ENCODE data around the gene MEST. TPM values are rescaled to one million over a fixed set of nuclear protein-coding genes. Genes with fewer than 3 reads are reported as not detected.

MEST gene
- total and polyA plus RNA-seq, 2 donors (not counting 3 experiments of a cell fraction or from before 2014, with no cell fraction given) = 46.7 to 52.6 TPM

DNA sequence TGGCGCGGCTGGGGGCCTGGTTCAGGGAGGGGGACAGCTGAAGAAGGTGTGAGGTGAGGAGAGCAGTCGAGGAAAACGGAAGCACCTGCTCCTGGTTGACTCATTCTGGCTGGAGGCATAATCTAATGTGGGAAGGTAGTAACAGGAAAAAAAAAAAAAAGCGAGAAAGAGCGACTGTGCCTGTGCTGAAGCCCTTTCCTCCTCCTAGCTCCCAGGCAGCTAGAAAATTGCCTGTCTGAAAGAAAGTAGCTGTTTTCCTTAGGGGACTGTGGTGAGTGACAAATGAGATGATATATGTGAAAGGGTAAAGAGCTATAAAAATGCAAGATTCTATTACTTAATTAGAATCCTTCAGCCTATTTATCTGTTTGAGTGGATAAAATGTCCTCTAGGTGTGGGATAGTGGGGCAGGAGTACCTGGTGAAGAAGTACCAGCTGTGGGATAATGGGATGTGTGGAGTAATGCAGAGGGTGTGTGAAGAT is 4.9 kb upstream of the MEST start:
- no peaks in the 10 kb centered on the region for H3K9me3 ChIP-seq (replicated peaks; ENCODE audit: control insufficient read depth, insufficient read depth, low read length)
- H3K4me1 ChIP-seq (ENCODE audit: control insufficient read depth, extremely low read depth, insufficient read depth, low read length) = peaks cover 37% of the 10 kb centered on the region
- no peaks in the 10 kb centered on the region for H4K20me1 ChIP-seq (replicated peaks; ENCODE audit: control insufficient read depth, extremely low read depth, insufficient read depth, low read length)
- no peaks in the 10 kb centered on the region for H3K9me1 ChIP-seq (replicated peaks; ENCODE audit: control insufficient read depth, extremely low read depth, insufficient read depth, low read length)
- H3K27me3 ChIP-seq (ENCODE audit: control insufficient read depth in 2 of 2, insufficient read depth in 2 of 2, low read length in 2 of 2) = peaks cover 2 to 7% of the 10 kb centered on the region in 2 experiments
- no peak overlapping the region for H3K9ac ChIP-seq (replicated peaks; ENCODE audit: extremely low read depth, insufficient read depth, low read length)
- no peak overlapping the region for H3K27ac ChIP-seq (ENCODE audit: insufficient read depth, low read depth, low read length)
- no peaks in the 10 kb centered on the region for H3K36me3 ChIP-seq (ENCODE audit: control insufficient read depth in 2 of 2, extremely low read depth in 1 of 2, insufficient read depth in 2 of 2, low read length in 2 of 2)
- H3K4me3 ChIP-seq (replicated peaks in 1 of 3; ENCODE audit: insufficient read depth in 1 of 3, low read depth in 1 of 3, low read length in 3 of 3) = peak overlapping the region in 1 of 3 experiments; percentile 26
- CTCF ChIA-PET = interaction anchor here (0.6 to 2.3 kb wide), 9 partner anchors 10 to 391 kb away, joined by 3 to 10 read pairs (median 3); no protein-coding TSS in a partner anchor
- peak; percentile 51 for DNase-seq (ENCODE audit: low read depth, low spot score)
- peak overlapping the region; percentile 82 for H2AFZ ChIP-seq (ENCODE audit: low read depth, low read length)
- BruUV-seq (replicated peaks) = no TSS peak
- H3K4me2 ChIP-seq (ENCODE audit: insufficient read depth, low read length) = peak overlapping the region; percentile 45
- no peaks in the 10 kb centered on the region for H3K79me2 ChIP-seq (ENCODE audit: control insufficient read depth, insufficient read depth, low read length)
- intact Hi-C loops (cut with micrococcal nuclease) = loop anchor here (1.0 to 5.0 kb wide), 3 partner anchors 56 to 235 kb away; partner anchors contain the start of gene COPG2
- POLR2A ChIA-PET = interaction anchor here (0.7 kb wide), 1 partner anchor 94 kb away, joined by 5 read pairs; no protein-coding TSS in a partner anchor
- dilution Hi-C loops (cut with MboI; ENCODE audit: extremely low pct_ligation_motif_present, low sequenced_read_pairs) = no loop called here
- FAIRE-seq = peak; percentile 55
- TF ChIP-seq POLR2AphosphoS5 (IDR thresholded peaks at IDR 0.05; ENCODE audit: insufficient read depth, low read depth, low read length) = peak; percentile 33
- no peak for TF ChIP-seq GATA2 (IDR thresholded peaks at IDR 0.05; ENCODE audit: insufficient read depth, insufficient read length, low read depth, low read length)
- no peak for TF ChIP-seq POLR2A (IDR thresholded peaks at IDR 0.05; ENCODE audit: low read depth, low read length)
- TF ChIP-seq MYC (IDR thresholded peaks at IDR 0.05; ENCODE audit: low read depth, low read length) = no peak
- TF ChIP-seq, protein P1, sequence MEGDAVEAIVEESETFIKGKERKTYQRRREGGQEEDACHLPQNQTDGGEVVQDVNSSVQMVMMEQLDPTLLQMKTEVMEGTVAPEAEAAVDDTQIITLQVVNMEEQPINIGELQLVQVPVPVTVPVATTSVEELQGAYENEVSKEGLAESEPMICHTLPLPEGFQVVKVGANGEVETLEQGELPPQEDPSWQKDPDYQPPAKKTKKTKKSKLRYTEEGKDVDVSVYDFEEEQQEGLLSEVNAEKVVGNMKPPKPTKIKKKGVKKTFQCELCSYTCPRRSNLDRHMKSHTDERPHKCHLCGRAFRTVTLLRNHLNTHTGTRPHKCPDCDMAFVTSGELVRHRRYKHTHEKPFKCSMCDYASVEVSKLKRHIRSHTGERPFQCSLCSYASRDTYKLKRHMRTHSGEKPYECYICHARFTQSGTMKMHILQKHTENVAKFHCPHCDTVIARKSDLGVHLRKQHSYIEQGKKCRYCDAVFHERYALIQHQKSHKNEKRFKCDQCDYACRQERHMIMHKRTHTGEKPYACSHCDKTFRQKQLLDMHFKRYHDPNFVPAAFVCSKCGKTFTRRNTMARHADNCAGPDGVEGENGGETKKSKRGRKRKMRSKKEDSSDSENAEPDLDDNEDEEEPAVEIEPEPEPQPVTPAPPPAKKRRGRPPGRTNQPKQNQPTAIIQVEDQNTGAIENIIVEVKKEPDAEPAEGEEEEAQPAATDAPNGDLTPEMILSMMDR (IDR thresholded peaks at IDR 0.05; ENCODE audit: extremely low read depth in 1 of 2, insufficient read depth in 1 of 2, low read depth in 1 of 2, low read length in 2 of 2) = no peak
- TF ChIP-seq FOS (IDR thresholded peaks at IDR 0.05; ENCODE audit: borderline replicate concordance, insufficient read depth, low read length) = no peak
- TF ChIP-seq, protein P2, sequence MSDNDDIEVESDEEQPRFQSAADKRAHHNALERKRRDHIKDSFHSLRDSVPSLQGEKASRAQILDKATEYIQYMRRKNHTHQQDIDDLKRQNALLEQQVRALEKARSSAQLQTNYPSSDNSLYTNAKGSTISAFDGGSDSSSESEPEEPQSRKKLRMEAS (IDR thresholded peaks at IDR 0.05; ENCODE audit: insufficient read depth, insufficient read length) = no peak
